Effector CD8-positive, alpha-beta T cell (primary cell): Measurements from ENCODE around the gene HBE1.
"Not testable (repeated sequence)": the region's sequence is repeated elsewhere in the genome, so short reads cannot be mapped to it uniquely, and the experiment has no call there.

Experiments used
- DNase-seq: peaks from one replicate; lab custom pipeline; 2025; lab: John Stamatoyannopoulos, UW

HBE1 gene

GRCh38 chr11:5285703-5286340, 16.1 kb upstream of the HBE1 start:
- no peak for DNase-seq

DNA sequence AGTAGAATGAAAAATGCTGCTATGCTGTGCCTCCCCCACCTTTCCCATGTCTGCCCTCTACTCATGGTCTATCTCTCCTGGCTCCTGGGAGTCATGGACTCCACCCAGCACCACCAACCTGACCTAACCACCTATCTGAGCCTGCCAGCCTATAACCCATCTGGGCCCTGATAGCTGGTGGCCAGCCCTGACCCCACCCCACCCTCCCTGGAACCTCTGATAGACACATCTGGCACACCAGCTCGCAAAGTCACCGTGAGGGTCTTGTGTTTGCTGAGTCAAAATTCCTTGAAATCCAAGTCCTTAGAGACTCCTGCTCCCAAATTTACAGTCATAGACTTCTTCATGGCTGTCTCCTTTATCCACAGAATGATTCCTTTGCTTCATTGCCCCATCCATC, 14.9 kb upstream of the HBE1 start:
- DNase-seq = no peak

DNA sequence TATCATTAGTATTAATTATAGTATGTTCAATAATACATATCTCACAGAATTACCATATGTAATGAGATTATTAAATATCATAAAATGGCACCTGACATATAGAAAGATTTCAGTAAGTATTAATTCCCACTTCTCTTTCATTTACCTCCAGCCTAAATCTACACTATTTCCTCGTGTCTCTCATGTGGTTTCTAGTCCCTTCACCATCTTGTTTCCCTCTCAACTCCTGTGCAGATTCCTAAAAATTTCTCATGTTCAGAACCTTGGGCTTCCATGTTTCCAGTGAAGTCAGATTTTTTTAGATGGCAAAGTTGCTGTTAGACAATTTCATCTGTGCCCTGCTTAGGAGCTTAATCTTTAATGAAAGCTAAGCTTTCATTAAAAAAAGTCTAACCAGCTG, 14.1 kb upstream of the HBE1 start:
- DNase-seq = no peak

DNA sequence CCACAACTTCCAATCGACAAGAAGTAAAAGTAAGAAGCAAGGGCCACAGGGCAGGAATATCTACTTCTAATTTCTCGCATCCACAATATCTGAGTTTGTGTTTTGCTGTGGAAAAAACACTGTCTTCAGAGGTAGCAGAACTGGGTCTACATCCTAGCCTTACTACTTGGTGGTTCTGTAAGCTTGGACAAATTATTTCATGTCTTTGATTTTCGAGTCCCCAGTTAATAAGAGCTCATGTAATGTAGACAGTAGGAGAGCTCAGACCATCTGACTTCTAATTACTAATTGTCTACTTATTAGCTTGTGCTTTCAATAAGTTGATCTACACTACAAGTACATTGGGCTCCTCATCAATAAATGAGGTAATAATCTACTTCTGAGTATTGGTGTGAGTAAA, 13.3 kb upstream of the HBE1 start:
- DNase-seq = no peak

DNA sequence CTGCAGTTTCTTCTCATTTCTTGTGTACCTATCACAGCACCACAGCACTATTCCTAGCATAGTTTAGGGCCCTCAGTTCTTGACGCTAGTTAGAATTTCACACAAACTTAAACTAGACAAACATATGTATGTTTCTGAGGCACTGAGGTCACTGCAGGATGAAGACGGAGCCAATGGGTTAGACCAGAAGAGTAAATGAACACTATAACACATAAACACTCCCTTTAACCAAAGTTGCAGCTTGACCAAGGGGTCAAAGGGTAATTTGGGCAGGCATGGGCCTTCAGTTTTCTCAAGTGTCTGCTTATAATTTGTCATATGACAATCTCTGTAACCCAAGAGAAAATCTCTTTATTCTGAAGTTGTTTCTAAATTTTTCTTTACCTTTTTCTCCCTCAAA, 12.9 kb upstream of the HBE1 start:
- no peak for DNase-seq

- no peak for DNase-seq
Measured at GRCh38 chr11:5281596-5281995, 11.9 kb upstream of the HBE1 start.

DNA sequence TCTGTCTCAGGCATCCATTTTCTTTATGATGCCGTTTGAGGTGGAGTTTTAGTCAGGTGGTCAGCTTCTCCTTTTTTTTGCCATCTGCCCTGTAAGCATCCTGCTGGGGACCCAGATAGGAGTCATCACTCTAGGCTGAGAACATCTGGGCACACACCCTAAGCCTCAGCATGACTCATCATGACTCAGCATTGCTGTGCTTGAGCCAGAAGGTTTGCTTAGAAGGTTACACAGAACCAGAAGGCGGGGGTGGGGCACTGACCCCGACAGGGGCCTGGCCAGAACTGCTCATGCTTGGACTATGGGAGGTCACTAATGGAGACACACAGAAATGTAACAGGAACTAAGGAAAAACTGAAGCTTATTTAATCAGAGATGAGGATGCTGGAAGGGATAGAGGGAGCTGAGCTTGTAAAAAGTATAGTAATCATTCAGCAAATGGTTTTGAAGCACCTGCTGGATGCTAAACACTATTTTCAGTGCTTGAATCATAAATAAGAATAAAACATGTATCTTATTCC, 10.9 kb upstream of the HBE1 start:
- DNase-seq = no peak

DNA sequence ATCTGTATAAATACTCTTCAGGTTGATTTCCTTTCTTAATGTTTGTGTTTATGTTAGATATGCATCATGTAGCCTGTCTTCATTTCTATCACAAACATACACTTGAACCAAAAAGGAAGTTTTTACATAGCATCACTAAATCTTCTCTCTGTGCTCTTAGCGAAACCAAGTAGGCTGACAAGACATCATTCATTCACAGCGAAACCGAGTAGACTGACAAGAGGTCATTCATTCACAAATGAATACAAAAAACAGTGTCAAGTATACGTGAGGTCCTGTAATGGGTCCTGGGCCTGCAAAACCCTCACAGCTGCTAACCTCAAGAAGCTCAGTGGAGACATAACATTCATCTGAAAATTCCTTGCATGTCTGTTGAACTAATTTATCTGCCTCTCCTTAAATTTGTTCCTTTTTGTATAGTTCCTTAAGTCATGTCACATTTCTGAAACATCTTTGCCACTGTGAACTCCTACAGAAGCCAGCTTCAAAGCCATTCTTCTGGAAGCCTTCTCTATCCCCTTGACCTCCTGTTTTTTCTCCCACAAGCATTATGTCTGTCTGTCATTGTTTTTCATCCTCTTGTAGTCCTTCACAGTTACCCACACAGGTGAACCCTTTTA, 9.8 kb upstream of the HBE1 start:
- DNase-seq = no peak

DNA sequence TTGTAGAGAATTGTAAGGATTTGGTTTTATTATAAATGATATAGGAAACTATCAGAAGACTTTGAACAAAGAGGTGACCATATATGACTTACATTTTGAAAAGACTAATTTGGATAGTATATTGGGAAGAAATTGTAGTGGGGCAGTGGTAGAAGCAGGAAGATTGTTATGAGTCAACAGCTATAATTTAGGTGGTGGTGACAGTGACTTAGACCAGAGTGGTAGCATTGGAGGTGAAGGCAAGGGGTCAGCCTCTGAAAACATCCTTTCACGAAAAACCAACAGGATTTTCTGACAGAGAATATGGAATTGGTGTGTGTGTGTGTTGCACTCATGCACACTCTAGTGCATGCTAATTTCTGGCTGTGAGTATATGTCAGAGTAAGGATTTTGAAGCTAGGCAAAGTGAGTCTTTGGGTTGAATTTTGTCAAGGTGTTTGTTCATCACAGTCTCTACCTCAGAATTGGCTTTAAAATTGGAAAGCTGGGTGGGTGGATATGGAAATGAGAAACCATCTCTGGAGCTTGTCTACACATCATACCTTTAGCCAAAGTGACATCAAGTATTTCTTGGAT, 8.2 kb upstream of the HBE1 start:
- no peak for DNase-seq

GRCh38 chr11:5276697-5277096, 7.0 kb upstream of the HBE1 start:
- DNase-seq = no peak

DNA sequence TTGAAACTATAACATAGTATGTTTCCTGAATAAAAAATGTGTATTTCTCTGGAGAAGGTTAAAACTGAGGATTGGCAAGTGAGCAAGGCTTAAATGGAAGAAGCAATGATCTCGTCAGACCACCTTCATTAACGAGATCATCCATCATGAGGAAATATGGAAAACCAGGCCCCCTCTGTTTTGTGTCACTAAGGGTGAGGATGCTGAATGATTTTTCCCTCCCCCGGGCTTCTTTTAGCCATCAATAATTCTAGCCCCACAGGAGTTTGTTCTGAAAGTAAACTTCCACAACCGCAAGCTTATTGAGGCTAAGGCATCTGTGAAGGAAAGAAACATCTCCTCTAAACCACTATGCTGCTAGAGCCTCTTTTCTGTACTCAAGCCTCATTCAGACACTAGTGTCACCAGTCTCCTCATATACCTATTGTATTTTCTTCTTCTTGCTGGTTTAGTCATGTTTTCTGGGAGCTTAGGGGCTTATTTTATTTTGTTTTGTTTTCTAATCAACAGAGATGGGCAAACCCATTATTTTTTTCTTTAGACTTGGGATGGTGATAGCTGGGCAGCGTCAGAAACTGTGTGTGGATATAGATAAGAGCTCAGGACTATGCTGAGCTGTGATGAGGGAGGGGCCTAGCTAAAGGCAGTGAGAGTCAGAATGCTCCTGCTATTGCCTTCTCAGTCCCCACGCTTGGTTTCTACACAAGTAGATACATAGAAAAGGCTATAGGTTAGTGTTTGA, 5.8 kb upstream of the HBE1 start:
- DNase-seq = no peak

DNA sequence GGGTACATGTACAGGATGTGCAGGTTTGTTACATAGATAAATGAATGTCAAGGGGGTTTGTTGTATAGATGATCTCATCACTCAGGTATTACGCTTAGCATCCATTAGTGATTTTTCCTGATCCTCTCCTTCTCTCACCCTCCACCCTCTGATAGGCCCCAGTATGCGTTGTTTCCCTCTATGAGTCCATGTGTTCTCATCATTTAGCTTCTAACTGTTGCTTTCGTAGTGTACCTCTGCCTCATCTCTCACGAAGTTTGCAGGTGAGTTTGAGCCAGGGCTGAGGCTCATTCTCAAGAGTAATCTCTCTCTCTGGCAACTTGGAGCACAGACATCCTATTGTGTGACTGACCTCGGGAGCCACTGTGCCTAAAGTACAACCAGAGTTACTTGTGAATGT, 4.7 kb upstream of the HBE1 start:
- no peak for DNase-seq

GRCh38 chr11:5272395-5273017, 2.8 kb upstream of the HBE1 start:
- DNase-seq = no peak

DNA sequence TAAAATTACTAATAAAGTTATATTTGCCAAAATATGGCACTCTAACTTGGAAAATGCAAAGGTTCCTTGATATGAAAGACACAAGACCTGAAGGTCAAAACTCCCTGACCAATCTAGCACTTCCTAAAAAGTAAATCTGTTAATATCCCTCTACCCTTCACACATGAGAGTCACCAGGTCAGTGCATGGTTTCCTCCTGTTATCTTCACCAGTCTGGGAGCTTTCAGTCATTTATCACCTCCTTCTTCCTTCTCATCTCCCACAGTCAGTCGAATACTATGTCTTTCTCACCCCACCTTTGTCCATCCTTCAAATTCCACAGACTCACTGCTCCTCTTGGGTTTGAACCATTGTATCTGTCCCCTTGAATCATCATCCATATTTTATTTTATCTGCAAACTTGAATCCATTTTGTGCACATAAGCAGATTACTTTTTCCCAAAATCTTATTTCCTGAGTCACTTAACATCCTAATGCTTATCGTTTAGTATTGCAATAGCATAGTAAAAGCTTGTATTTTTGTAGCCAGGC, 2.6 kb downstream of the HBE1 start:
- DNase-seq = no peak

DNA sequence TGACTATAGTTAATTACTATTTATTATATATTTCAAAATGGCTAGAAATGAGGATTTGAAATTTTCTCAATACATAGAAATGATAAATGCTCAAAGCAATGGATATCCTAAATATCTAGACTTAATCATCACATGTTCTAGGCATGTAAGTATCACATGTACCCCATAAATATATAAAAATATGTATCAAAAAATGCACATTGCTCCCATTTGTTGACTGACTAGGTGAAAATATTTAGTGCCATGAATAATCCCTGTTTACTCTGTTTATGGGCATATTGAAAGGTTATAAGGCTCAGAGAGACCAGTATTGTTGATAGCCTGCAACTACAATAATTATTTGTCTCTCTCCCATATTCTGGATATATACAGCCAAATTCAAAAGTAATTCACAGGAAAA, 3.1 kb downstream of the HBE1 start:
- DNase-seq = no peak

DNA sequence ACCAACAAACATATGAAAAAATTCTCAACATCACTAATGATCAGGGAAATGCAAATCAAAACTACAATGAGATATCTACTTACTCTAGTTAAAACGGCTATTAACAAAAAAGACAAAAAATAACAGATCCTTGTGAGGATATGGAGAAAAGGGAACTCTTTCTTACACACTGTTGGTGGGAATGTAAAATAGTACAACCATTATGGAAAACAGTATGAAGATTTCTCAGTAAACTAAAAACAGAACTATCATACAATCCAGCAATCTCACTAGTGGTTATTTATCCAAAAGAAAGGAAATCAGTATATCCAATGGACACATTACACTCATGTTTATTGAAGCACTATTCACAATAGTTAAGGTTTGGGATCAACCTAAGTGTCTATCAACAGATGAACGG, 3.9 kb downstream of the HBE1 start:
- no peak for DNase-seq

- no peak for DNase-seq
Measured at GRCh38 chr11:5258543-5259262, 11.0 kb downstream of the HBE1 start.

- DNase-seq = no peak
Measured at GRCh38 chr11:5257296-5257695, 12.4 kb downstream of the HBE1 start.

GRCh38 chr11:5254646-5255413, 14.9 kb downstream of the HBE1 start, which contains the start of gene HBG2:
Gene HBG2, minus strand, starts transcription at chr11:5254781. Its CDS starts 53 bp downstream, at chr11:5254728.
- DNase-seq = not testable (repeated sequence)

DNA sequence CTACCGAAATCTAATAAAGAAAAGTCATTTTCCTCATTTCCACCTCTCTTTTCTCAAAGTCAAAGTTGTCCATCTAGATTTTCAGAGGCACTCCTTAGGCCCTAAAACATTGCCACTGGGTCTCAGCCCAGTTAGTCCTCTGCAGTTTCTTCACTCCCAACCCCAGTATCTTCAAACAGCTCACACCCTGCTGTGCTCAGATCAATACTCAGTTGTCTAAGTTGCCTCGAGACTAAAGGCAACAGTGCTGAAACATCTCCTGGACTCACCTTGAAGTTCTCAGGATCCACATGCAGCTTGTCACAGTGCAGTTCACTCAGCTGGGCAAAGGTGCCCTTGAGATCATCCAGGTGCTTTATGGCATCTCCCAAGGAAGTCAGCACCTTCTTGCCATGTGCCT, 15.7 kb downstream of the HBE1 start:
- not testable (repeated sequence) for DNase-seq
